CD14-positive monocyte (primary cell): ENCODE data around the gene PCDH7. TPM values are rescaled to one million over a fixed set of nuclear protein-coding genes. Genes with fewer than 3 reads are reported as not detected.

Experiments
- DNase-seq, 3 donors: peaks; one replicate each; pipeline ENCODE4 v3.0.0-alpha.2; 2011 to 2022
- H2AFZ ChIP-seq: 2 replicates; pipeline ENCODE4 v1.6.0; 2012; ENCODE audit warnings: mild to moderate bottlenecking, low read depth, low read length, inconsistent platforms; ENCODE audit not compliant: insufficient read depth, poor library complexity, severe bottlenecking
- H3K27ac ChIP-seq, 2 donors: 1 replicate in 1 of 2; 2 replicates in 1 of 2; pipeline ENCODE4 v1.5.1; 2012 to 2013; ENCODE audit warnings: low read length in 2 of 2, control low read depth in 1 of 2, inconsistent platforms in 1 of 2, low read depth in 1 of 2, mild to moderate bottlenecking in 1 of 2
- H3K27me3 ChIP-seq, 2 donors: one replicate each; pipeline versions ENCODE4 v1.6.0 to v1.6.1; 2011 to 2013; ENCODE audit warnings: low read length in 2 of 2; ENCODE audit not compliant: control insufficient read depth in 2 of 2, insufficient read depth in 2 of 2
- H3K36me3 ChIP-seq, 2 donors: replicated peaks in 1 of 2; 1 replicate in 1 of 2; 2 replicates in 1 of 2; pipeline versions ENCODE4 v1.5.1 to v1.6.1; 2012 to 2013; ENCODE audit warnings: low read length in 2 of 2, control low read depth in 1 of 2, inconsistent platforms in 1 of 2, mild to moderate bottlenecking in 1 of 2; ENCODE audit not compliant: insufficient read depth in 2 of 2, control insufficient read depth in 1 of 2
- H3K4me1 ChIP-seq, 2 donors: 1 replicate in 1 of 2; 2 replicates in 1 of 2; pipeline versions ENCODE4 v1.5.1 to v1.6.1; 2012 to 2013; ENCODE audit warnings: low read length in 2 of 2, control low read depth in 1 of 2, inconsistent platforms in 1 of 2, mild to moderate bottlenecking in 1 of 2, moderate library complexity in 1 of 2; ENCODE audit not compliant: insufficient read depth in 2 of 2, control insufficient read depth in 1 of 2
- H3K4me2 ChIP-seq: replicated peaks from 2 replicates; pipeline ENCODE3; 2012; ENCODE audit warnings: low read length, moderate library complexity, mild to moderate bottlenecking; ENCODE audit not compliant: poor library complexity, severe bottlenecking; ENCODE audit errors: extremely low read depth
- H3K4me3 ChIP-seq, 3 experiments: fragments of 200-600 bp in 1 of 3; sonication (generic) in 1 of 3; replicated peaks in 1 of 3; 1 replicate in 2 of 3; 2 replicates in 1 of 3; pipeline ENCODE4 v1.5.1; 2011 to 2013; ENCODE audit warnings: low read length in 3 of 3, mild to moderate bottlenecking in 3 of 3, control low read depth in 2 of 3, low read depth in 2 of 3, inconsistent platforms in 1 of 3, moderate library complexity in 1 of 3
- H3K79me2 ChIP-seq: 2 replicates; pipeline ENCODE4 v1.6.0; 2012; ENCODE audit warnings: mild to moderate bottlenecking, control low read depth, inconsistent platforms, low read length, moderate library complexity; ENCODE audit not compliant: insufficient read depth
- H3K9ac ChIP-seq: 2 replicates; pipeline ENCODE4 v1.6.0; 2017; ENCODE audit warnings: low read length, mild to moderate bottlenecking; ENCODE audit not compliant: insufficient read depth, poor library complexity, severe bottlenecking
- H3K9me3 ChIP-seq, 2 donors: replicated peaks in 1 of 2; 1 replicate in 1 of 2; 2 replicates in 1 of 2; pipeline versions ENCODE4 v1.5.1 to v1.6.1; 2012 to 2013; ENCODE audit warnings: low read length in 2 of 2, control low read depth in 1 of 2; ENCODE audit not compliant: control insufficient read depth in 1 of 2, insufficient read depth in 1 of 2
- H4K20me1 ChIP-seq: 2 replicates; pipeline ENCODE4 v1.6.0; 2012; ENCODE audit warnings: mild to moderate bottlenecking, low read length, control low read depth, moderate library complexity; ENCODE audit not compliant: insufficient read depth
- H3K27ac Mint-ChIP-seq, 7 donors: one replicate each; pipeline ENCODE4 v1.8.0; 2020; ENCODE audit warnings: mild to moderate bottlenecking in 7 of 7, mixed read lengths in 7 of 7, moderate library complexity in 6 of 7, inconsistent platforms in 2 of 7
- H3K27me3 Mint-ChIP-seq, 3 donors: one replicate each; pipeline ENCODE4 v1.8.0; 2021 to 2022; ENCODE audit warnings: low read depth in 3 of 3, mild to moderate bottlenecking in 3 of 3, mixed read lengths in 3 of 3, moderate library complexity in 3 of 3, inconsistent platforms in 1 of 3
- H3K36me3 Mint-ChIP-seq, 2 donors: one replicate each; pipeline ENCODE4 v1.8.0; 2020; ENCODE audit warnings: mixed read lengths in 2 of 2, inconsistent platforms in 1 of 2, mild to moderate bottlenecking in 1 of 2
- H3K4me1 Mint-ChIP-seq: one replicate; pipeline ENCODE4 v1.8.0; 2020; ENCODE audit warnings: mild to moderate bottlenecking, mixed read lengths
- H3K4me3 Mint-ChIP-seq, 2 donors: one replicate each; pipeline ENCODE4 v1.8.0; 2020; ENCODE audit warnings: mild to moderate bottlenecking in 2 of 2, mixed read lengths in 2 of 2, moderate library complexity in 1 of 2
- H3K9me3 Mint-ChIP-seq, 7 donors: one replicate each; pipeline ENCODE4 v1.8.0; 2020 to 2022; ENCODE audit warnings: mixed read lengths in 7 of 7, mild to moderate bottlenecking in 6 of 7, moderate library complexity in 6 of 7, inconsistent platforms in 2 of 7
- CTCF ChIP-seq: fragments of 200-600 bp; IDR thresholded peaks from one replicate; pipeline ENCODE4 v1.8.0; 2022; ENCODE audit warnings: antibody characterized with exemption, mild to moderate bottlenecking
- WGBS: methylation state at CpG from one replicate; pipeline ENCODE4 v1.1.5; 2013; ENCODE audit warnings: missing lambda C conversion rate; ENCODE audit not compliant: insufficient coverage; 5-methylcytosine and 5-hydroxymethylcytosine counted together
- intact Hi-C, 2 donors: fragments of 100-400 bp; cut with micrococcal nuclease; formaldehyde crosslinking; loops; one replicate each; pipeline versions ENCODE4 v1.15.0 to v1.15.1; 2023
- polyA plus RNA-seq, 3 donors: library from polyadenylated mRNA; depleted of rRNA in 1 of 3; unstranded in 2 of 3; stranded (reverse) in 1 of 3; fragments of 300-500 nt in 2 of 3; fragments of >200 nt in 1 of 3; fragmentation: Illumina TruSeq in 2 of 3; gene quantifications; 1 replicate in 2 of 3; 2 replicates in 1 of 3; pipeline ENCODE4 v1.2.3, GENCODE V29; 2012 to 2021

Gene PCDH7
- polyA plus RNA-seq, 3 donors: not detected

- Histone ChIP-seq H3K4me3 (no peak overlapping the region), H3K9me3 (no peaks in the 10 kb centered on the region), H3K4me2 (no peak overlapping the region), H3K27me3 (no peaks in the 10 kb centered on the region), H3K79me2 (no peaks in the 10 kb centered on the region), H3K4me1 (no peaks in the 10 kb centered on the region), H3K27ac (no peak overlapping the region), H4K20me1 (no peaks in the 10 kb centered on the region), H2AFZ (no peak overlapping the region), H3K36me3 (no peaks in the 10 kb centered on the region), H3K9ac (no peak overlapping the region)
- no peak for DNase-seq
- H3K27me3 Mint-ChIP-seq: peaks cover 0 to 2% (median 1%) of the 10 kb centered on the region in 3 donors
- H3K36me3 Mint-ChIP-seq: no peaks in the 10 kb centered on the region
- no peak overlapping the region for H3K27ac Mint-ChIP-seq
- peaks cover 0 to 10% (median 2%) of the 10 kb centered on the region in 7 donors for H3K9me3 Mint-ChIP-seq
- intact Hi-C loops: no loop called here
- H3K4me3 Mint-ChIP-seq: no peak overlapping the region
- no peaks in the 10 kb centered on the region for H3K4me1 Mint-ChIP-seq
- no peak for TF ChIP-seq CTCF
Observed at GRCh38 chr4:30760551-30760950, 40.4 kb downstream of the PCDH7 start.

- Mint-ChIP-seq H3K27ac (no peak overlapping the region), H3K4me1 (no peaks in the 10 kb centered on the region), H3K27me3 (peaks cover 0 to 2% (median 1%) of the 10 kb centered on the region in 3 donors), H3K36me3 (no peaks in the 10 kb centered on the region), H3K4me3 (no peak overlapping the region), H3K9me3 (peaks cover 0 to 10% (median 0%) of the 10 kb centered on the region in 7 donors)
- Histone ChIP-seq H3K9ac (no peak overlapping the region), H3K4me1 (no peaks in the 10 kb centered on the region), H3K27ac (no peak overlapping the region), H3K4me3 (no peak overlapping the region), H3K4me2 (no peak overlapping the region), H2AFZ (no peak overlapping the region), H4K20me1 (no peaks in the 10 kb centered on the region), H3K79me2 (no peaks in the 10 kb centered on the region), H3K27me3 (no peaks in the 10 kb centered on the region), H3K9me3 (no peaks in the 10 kb centered on the region), H3K36me3 (no peaks in the 10 kb centered on the region)
- no CpG with 5 or more reads among the region's 3 CpGs for WGBS
- TF ChIP-seq CTCF: no peak
- intact Hi-C loops: no loop called here
- no peak for DNase-seq
Observed at GRCh38 chr4:30763321-30763727, 43.2 kb downstream of the PCDH7 start.
